SU-DHL-6 (cell line): ENCODE measurements around the gene GSC2.

Experiments
- H2AFZ ChIP-seq: fragments of 200-600 bp; sonication (generic); 2 replicates; pipeline ENCODE4 v1.6.1; 2014; ENCODE audit warnings: low read depth, mild to moderate bottlenecking, moderate library complexity, mixed read lengths, antibody characterized with exemption, low read length; ENCODE audit not compliant: severe bottlenecking
- H3F3A ChIP-seq: fragments of 200-600 bp; shearing (Covaris generic); 2 replicates; pipeline ENCODE4 v1.6.0; 2016; ENCODE audit warnings: antibody characterized with exemption, mild to moderate bottlenecking; ENCODE audit not compliant: insufficient read depth
- H3K27ac ChIP-seq: fragments of 200-600 bp; sonication (generic); 2 replicates; pipeline ENCODE4 v1.5.1; 2016; ENCODE audit warnings: low read depth, mild to moderate bottlenecking, low read length, moderate library complexity, mixed read lengths
- H3K27me3 ChIP-seq: fragments of 200-600 bp; sonication (generic), shearing (Covaris generic); 2 replicates; pipeline ENCODE4 v1.6.0; 2014; ENCODE audit warnings: mild to moderate bottlenecking, low read length
- H3K36me3 ChIP-seq: fragments of 200-600 bp; sonication (generic); 2 replicates; pipeline ENCODE4 v1.6.1; 2014; ENCODE audit warnings: mild to moderate bottlenecking, low read length, mixed read lengths
- H3K4me2 ChIP-seq: fragments of 300-600, 200-600 bp; shearing (Covaris generic), sonication (generic); 2 replicates; pipeline ENCODE4 v1.6.0; 2014; ENCODE audit warnings: low read length, low read depth, mild to moderate bottlenecking; ENCODE audit not compliant: poor library complexity, severe bottlenecking
- H3K4me3 ChIP-seq: fragments of 200-600 bp; sonication (generic); 2 replicates; pipeline ENCODE4 v1.5.1; 2014; ENCODE audit warnings: antibody characterized with exemption, low read length, mild to moderate bottlenecking, mixed read lengths; ENCODE audit not compliant: insufficient read depth, poor library complexity, severe bottlenecking
- H3K79me2 ChIP-seq: fragments of 200-600 bp; sonication (generic); 2 replicates; pipeline ENCODE4 v1.6.1; 2014; ENCODE audit warnings: mild to moderate bottlenecking, low read length, moderate library complexity; ENCODE audit not compliant: insufficient read depth
- H3K9ac ChIP-seq: fragments of 200-600 bp; sonication (generic); 2 replicates; pipeline ENCODE4 v1.7.0; 2014; ENCODE audit warnings: mild to moderate bottlenecking, low read length
- H3K9me2 ChIP-seq: fragments of 200-600 bp; sonication (generic); replicated peaks from 2 replicates; pipeline ENCODE4 v1.6.1; 2014; ENCODE audit warnings: low read length; ENCODE audit not compliant: insufficient read depth
- H3K9me3 ChIP-seq: fragments of 200-600 bp; sonication (generic); 2 replicates; pipeline ENCODE4 v1.6.1; 2014; ENCODE audit warnings: low read length, mixed read lengths; ENCODE audit not compliant: insufficient read depth
- H4K20me1 ChIP-seq: fragments of 200-600 bp; sonication (generic); 2 replicates; pipeline ENCODE4 v1.6.1; 2014; ENCODE audit warnings: low read depth, mild to moderate bottlenecking, antibody characterized with exemption, low read length, moderate library complexity, mixed read lengths
- CTCF ChIP-seq: fragments of 200-600 bp; sonication (generic); IDR thresholded peaks from one replicate; pipeline ENCODE4 v1.5.1; 2017; ENCODE audit warnings: antibody characterized with exemption, mild to moderate bottlenecking, low read length, moderate library complexity; ENCODE audit not compliant: insufficient read depth, poor library complexity, severe bottlenecking
- EZH2phosphoT487 ChIP-seq: fragments of 200-600 bp; sonication (generic), shearing (Covaris generic); conservative IDR thresholded peaks from 2 replicates; pipeline ENCODE4 v1.6.1; 2018; ENCODE audit warnings: mild to moderate bottlenecking, antibody characterized with exemption, low read length, moderate library complexity, mixed read lengths

Gene GSC2

GRCh38 chr22:19129871-19130270 is 20.2 kb downstream of the GSC2 start:
- TF ChIP-seq CTCF (no peak), EZH2phosphoT487 (no peak)
- no peaks in the 10 kb centered on the region for H3K9me3 ChIP-seq
- no peak overlapping the region for H3K4me2 ChIP-seq
- no peaks in the 10 kb centered on the region for H4K20me1 ChIP-seq
- no peak overlapping the region for H3K4me3 ChIP-seq
- H3K27ac ChIP-seq: no peak overlapping the region
- no peak overlapping the region for H3K9ac ChIP-seq
- H3F3A ChIP-seq: no peaks in the 10 kb centered on the region
- H3K27me3 ChIP-seq: no peaks in the 10 kb centered on the region
- no peaks in the 10 kb centered on the region for H3K79me2 ChIP-seq
- H3K36me3 ChIP-seq: no peaks in the 10 kb centered on the region
- no peaks in the 10 kb centered on the region for H3K9me2 ChIP-seq
- H2AFZ ChIP-seq: no peak overlapping the region

GRCh38 chr22:19128946-19129727 is 21.0 kb downstream of the GSC2 start:
- Histone ChIP-seq H3F3A (no peaks in the 10 kb centered on the region), H4K20me1 (no peaks in the 10 kb centered on the region), H3K27ac (no peak overlapping the region), H3K4me3 (no peak overlapping the region), H3K9ac (no peak overlapping the region), H3K4me2 (no peak overlapping the region), H3K27me3 (no peaks in the 10 kb centered on the region), H3K9me2 (no peaks in the 10 kb centered on the region), H2AFZ (no peak overlapping the region), H3K79me2 (no peaks in the 10 kb centered on the region), H3K9me3 (no peaks in the 10 kb centered on the region), H3K36me3 (no peaks in the 10 kb centered on the region)
- TF ChIP-seq EZH2phosphoT487: no peak

- H3K79me2 ChIP-seq: no peaks in the 10 kb centered on the region
- H2AFZ ChIP-seq: no peak overlapping the region
- H3K36me3 ChIP-seq: no peaks in the 10 kb centered on the region
- no peaks in the 10 kb centered on the region for H3F3A ChIP-seq
- TF ChIP-seq CTCF (no peak), EZH2phosphoT487 (no peak)
- no peak overlapping the region for H3K4me2 ChIP-seq
- no peak overlapping the region for H3K4me3 ChIP-seq
- H4K20me1 ChIP-seq: no peaks in the 10 kb centered on the region
- no peaks in the 10 kb centered on the region for H3K27me3 ChIP-seq
- no peak overlapping the region for H3K27ac ChIP-seq
- H3K9me2 ChIP-seq: no peaks in the 10 kb centered on the region
- no peak overlapping the region for H3K9ac ChIP-seq
- H3K9me3 ChIP-seq: no peaks in the 10 kb centered on the region
Measured at GRCh38 chr22:19128009-19128401, 22.1 kb downstream of the GSC2 start.

- TF ChIP-seq EZH2phosphoT487 (no peak), CTCF (no peak)
Measured at GRCh38 chr22:19127329-19128008, 22.6 kb downstream of the GSC2 start.

More at GRCh38 chr22:19127329-19128008, 22.6 kb downstream of the GSC2 start:
- H4K20me1 ChIP-seq: no peaks in the 10 kb centered on the region
- no peak overlapping the region for H3K4me3 ChIP-seq
- H3K36me3 ChIP-seq: no peaks in the 10 kb centered on the region
- H3K9me2 ChIP-seq: no peaks in the 10 kb centered on the region
- no peak overlapping the region for H2AFZ ChIP-seq
- H3K27me3 ChIP-seq: no peaks in the 10 kb centered on the region
- no peak overlapping the region for H3K9ac ChIP-seq
- no peaks in the 10 kb centered on the region for H3K9me3 ChIP-seq
- no peak overlapping the region for H3K4me2 ChIP-seq
- H3K79me2 ChIP-seq: no peaks in the 10 kb centered on the region
- H3K27ac ChIP-seq: no peak overlapping the region
- H3F3A ChIP-seq: no peaks in the 10 kb centered on the region
